K562 (cell line): Measurements from ENCODE around the gene TACR2. TPM values are rescaled to one million over a fixed set of nuclear protein-coding genes. Genes with fewer than 3 reads are reported as not detected.

ENCODE experiments used
- ATAC-seq: fragments of 200-7000 bp; cut with Tn5 transposase; 3 replicates; pipeline ENCODE4 v1.9.1; 2020; ENCODE audit warnings: moderate library complexity
- BruUV-seq: library from RNA; stranded (reverse); fragments of 400-500 nt; replicated peaks from 2 replicates; lab custom pipeline; 2021; lab: Mats Ljungman, UMichigan
- CTCF ChIA-PET: fragments of 300-600 bp; formaldehyde crosslinking; extraction: SDS; loops from one replicate; lab custom pipeline; 2021; ENCODE audit warnings: low intra/inter-chr PET ratio; lab: Yijun Ruan, JAX
- POLR2A ChIA-PET: fragments of 300-600, 350-650 bp; sonication (Branson Sonifier 250); formaldehyde crosslinking; extraction: SDS; loops from one replicate; lab custom pipeline; 2021; ENCODE audit warnings: antibody characterized with exemption, inconsistent platforms; lab: Yijun Ruan, JAX
- DNase-seq, 4 experiments: peaks; one replicate each; pipeline versions ENCODE4 v3.0.0 to v3.0.0-alpha.2; 2011 to 2018; ENCODE audit warnings: low spot score in 3 of 4, mixed read lengths in 3 of 4; ENCODE audit errors: extremely low read depth in 1 of 4
- FAIRE-seq: peaks from 2 replicates; lab custom pipeline; 2011; peaks lifted over from hg19 to GRCh38; lab: Jason Lieb, UNC
- H2AFZ ChIP-seq: 2 replicates; pipeline ENCODE4 v1.6.0; 2011; ENCODE audit warnings: low read depth, low read length, control low read depth, inconsistent platforms
- H3K27ac ChIP-seq: fragments of 200-600 bp; 3 replicates; pipeline ENCODE4 v1.8.0; 2011; ENCODE audit warnings: low read depth, mild to moderate bottlenecking, control low read depth, inconsistent platforms, low read length, moderate library complexity, mixed read lengths; ENCODE audit errors: extremely low read depth
- H3K27me3 ChIP-seq, 2 experiments: fragments of 300-600 bp in 1 of 2; 2 replicates in 1 of 2; 3 replicates in 1 of 2; pipeline versions ENCODE4 v1.6.0 to v1.8.0; 2011; ENCODE audit warnings: inconsistent platforms in 2 of 2, low read length in 2 of 2, mild to moderate bottlenecking in 1 of 2, mixed read lengths in 1 of 2, moderate library complexity in 1 of 2; ENCODE audit not compliant: control insufficient read depth in 2 of 2, insufficient read depth in 2 of 2
- H3K36me3 ChIP-seq: fragments of 300-600 bp; 3 replicates; pipeline ENCODE4 v1.8.0; 2011; ENCODE audit warnings: mild to moderate bottlenecking, low read length, inconsistent platforms; ENCODE audit not compliant: control insufficient read depth, insufficient read depth
- H3K4me1 ChIP-seq, 2 experiments: fragments of 200-600 bp in 1 of 2; replicated peaks in 1 of 2; 2 replicates in 1 of 2; 3 replicates in 1 of 2; pipeline versions ENCODE4 v1.5.1 to v1.8.0; 2011; ENCODE audit warnings: inconsistent platforms in 2 of 2, low read length in 2 of 2, mild to moderate bottlenecking in 1 of 2, mixed read lengths in 1 of 2, moderate library complexity in 1 of 2; ENCODE audit not compliant: control insufficient read depth in 2 of 2, insufficient read depth in 2 of 2
- H3K4me2 ChIP-seq: 2 replicates; pipeline ENCODE4 v1.6.1; 2011; ENCODE audit warnings: low read length, control low read depth, inconsistent platforms, mixed read lengths; ENCODE audit not compliant: insufficient read depth
- H3K4me3 ChIP-seq: fragments of 200-600 bp; sonication (generic), shearing (Covaris generic); 2 replicates; pipeline ENCODE4 v1.5.1; 2016; ENCODE audit warnings: control low read depth, inconsistent platforms
- H3K79me2 ChIP-seq: fragments of 200-600 bp; 3 replicates; pipeline ENCODE4 v1.8.0; 2011; ENCODE audit warnings: low read length, inconsistent platforms; ENCODE audit not compliant: control insufficient read depth, insufficient read depth
- H3K9ac ChIP-seq, 2 experiments: 2 replicates each; pipeline versions ENCODE4 v1.6.0 to v1.6.1; 2011; ENCODE audit warnings: low read depth in 2 of 2, low read length in 2 of 2, control low read depth in 1 of 2, inconsistent platforms in 1 of 2, mild to moderate bottlenecking in 1 of 2, mixed read lengths in 1 of 2; ENCODE audit not compliant: insufficient read depth in 1 of 2
- H3K9me1 ChIP-seq: one replicate; pipeline ENCODE4 v1.6.0; 2011; ENCODE audit warnings: inconsistent platforms, mild to moderate bottlenecking, low read length, moderate library complexity; ENCODE audit not compliant: control insufficient read depth, insufficient read depth
- H3K9me3 ChIP-seq: replicated peaks from 2 replicates; pipeline ENCODE4 v1.5.1; 2011; ENCODE audit warnings: low read depth, low read length, inconsistent platforms; ENCODE audit not compliant: control insufficient read depth, insufficient read depth
- H4K20me1 ChIP-seq: replicated peaks from 2 replicates; pipeline ENCODE4 v1.6.1; 2011; ENCODE audit warnings: low read length, inconsistent platforms, mixed read lengths; ENCODE audit not compliant: control insufficient read depth, insufficient read depth
- ZNF512 ChIP-seq: IDR thresholded peaks from 2 replicates; pipeline ENCODE4 v1.6.1; 2016; ENCODE audit warnings: missing genetic modification characterization, missing compliant biosample characterization
- ZNF707 ChIP-seq: fragments of 250-450 bp; sonication (Bioruptor Pico); conservative IDR thresholded peaks from 2 replicates; pipeline ENCODE4 v1.8.0; 2022; ENCODE audit warnings: inconsistent platforms, mild to moderate bottlenecking, moderate library complexity
- WGBS: fragments of 100-300 bp; shearing (Covaris generic); methylation state at CpG from one replicate; pipeline ENCODE4 v1.1.6; 2016; ENCODE audit warnings: low coverage, mixed read lengths; ENCODE audit not compliant: insufficient coverage; ENCODE audit errors: missing lambda C conversion rate; 5-methylcytosine and 5-hydroxymethylcytosine counted together
- in situ Hi-C: fragments of 300-500 bp; cut with MboI; formaldehyde crosslinking; loops from 4 replicates; pipeline ENCODE4 v1.15.0; 2018; ENCODE audit warnings: inconsistent platforms, mixed read lengths
- intact Hi-C: fragments of 100-400 bp; cut with micrococcal nuclease; formaldehyde crosslinking; loops from 2 replicates; pipeline ENCODE4 v1.14.2; 2022
- polyA plus RNA-seq, 8 experiments: library from polyadenylated mRNA; depleted of rRNA in 4 of 8; stranded (reverse) in 5 of 8; unstranded in 3 of 8; fragments of >200 nt; fragmentation: Nextera tagmentation in 2 of 8; fragmentation: Illumina TruSeq in 1 of 8; extraction: Ambion mirVana in 2 of 8; extraction: Trizol in 1 of 8; gene quantifications; 2 replicates each; pipeline versions ENCODE4 v1.2.1 to v1.2.3, GENCODE V29; 2011 to 2014; ENCODE audit warnings: inconsistent platforms in 1 of 8, missing spikeins in 1 of 8
- total RNA-seq, 7 experiments: library from RNA; depleted of rRNA in 6 of 7; stranded (reverse); fragments of >200 nt in 6 of 7; fragmentation: Illumina TruSeq in 2 of 7; extraction: Trizol in 2 of 7; gene quantifications; 2 replicates each; pipeline versions ENCODE4 v1.2.1 to v1.2.3, GENCODE V29; 2011 to 2021; ENCODE audit warnings: low replicate concordance in 1 of 7

Gene TACR2
- total and polyA plus RNA-seq, 9 of the 15 experiments (the other 6 are each of a cell fraction or from before 2014, with no cell fraction given) = not detected

- TF ChIP-seq ZNF512 (tag) (peak; percentile 62), ZNF707 (no peak)
- DNase-seq (no peak), ATAC-seq (no peak), FAIRE-seq (no peak)
- in situ Hi-C loops (no loop called here), intact Hi-C loops (no loop called here)
- Histone ChIP-seq H3K27me3 (peaks cover 21 to 31% of the 10 kb centered on the region in 2 experiments), H3K9me3 (no peaks in the 10 kb centered on the region), H4K20me1 (no peaks in the 10 kb centered on the region; the same call in 1 of the 2 replicates), H3K4me1 (peaks cover 8 to 15% of the 10 kb centered on the region in 2 experiments), H3K4me2 (no peak overlapping the region), H3K9me1 (no peaks in the 10 kb centered on the region), H3K9ac (no peak overlapping the region), H3K36me3 (no peaks in the 10 kb centered on the region), H3K27ac (no peak overlapping the region), H3K79me2 (no peaks in the 10 kb centered on the region), H2AFZ (no peak overlapping the region), H3K4me3 (no peak overlapping the region)
- WGBS = 11% methylated on average over 1 of the region's 1 CpG
- ChIA-PET POLR2A (interaction anchor here (0.7 to 1.2 kb wide), 2 partner anchors 17 to 498 kb away, joined by 3 read pairs; no protein-coding TSS in a partner anchor), CTCF (no interaction called here)
- no TSS peak for BruUV-seq
Observed at GRCh38 chr10:69443354-69443753, 26.6 kb upstream of the TACR2 start.
